AG04450 (cell line): Measurements from ENCODE around the gene MEDAG. TPM values are rescaled to one million over a fixed set of nuclear protein-coding genes. Genes with fewer than 3 reads are reported as not detected.
A peak's percentile ranks its signal among the peaks of the same experiment; 100 is the strongest.

Source experiments
- CTCF ChIA-PET: fragments of 300-600, 350-600 bp; formaldehyde crosslinking; extraction: SDS; loops from one replicate; lab custom pipeline; 2022; ENCODE audit warnings: antibody characterized with exemption, inconsistent platforms; lab: Charles Lee
- POLR2A ChIA-PET: fragments of 350-600 bp; formaldehyde crosslinking; extraction: SDS; loops from one replicate; lab custom pipeline; 2021; ENCODE audit warnings: antibody characterized with exemption, inconsistent platforms; lab: Yijun Ruan, JAX
- DNase-seq: peaks from one replicate; pipeline ENCODE4 v3.0.0-alpha.2; 2011; ENCODE audit warnings: low read depth, low spot score
- H3K27ac ChIP-seq: one replicate; pipeline ENCODE4 v1.5.1; 2012; ENCODE audit warnings: low read depth, low read length, control low read depth
- H3K27me3 ChIP-seq: one replicate; pipeline ENCODE4 v1.6.0; 2012; ENCODE audit warnings: low read length; ENCODE audit not compliant: control insufficient read depth, insufficient read depth
- H3K4me3 ChIP-seq: 2 replicates; pipeline ENCODE4 v1.5.1; 2011; ENCODE audit warnings: mild to moderate bottlenecking, low read depth, low read length, control low read depth
- H3K9me3 ChIP-seq: 2 replicates; pipeline ENCODE4 v1.5.1; 2012; ENCODE audit warnings: low read length; ENCODE audit not compliant: control insufficient read depth, insufficient read depth
- polyA plus RNA-seq: library from polyadenylated mRNA; depleted of rRNA; stranded (reverse); fragments of >200 nt; gene quantifications from 2 replicates; pipeline ENCODE4 v1.2.3, GENCODE V29; 2011
- TF ChIP-seq, protein P1 (sequence below): IDR thresholded peaks from 2 replicates; pipeline ENCODE4 v1.5.1; 2011; ENCODE audit warnings: low read depth, low read length, control low read depth, inconsistent platforms

Gene MEDAG
- polyA plus RNA-seq, 1 experiment = 3.7 TPM

DNA sequence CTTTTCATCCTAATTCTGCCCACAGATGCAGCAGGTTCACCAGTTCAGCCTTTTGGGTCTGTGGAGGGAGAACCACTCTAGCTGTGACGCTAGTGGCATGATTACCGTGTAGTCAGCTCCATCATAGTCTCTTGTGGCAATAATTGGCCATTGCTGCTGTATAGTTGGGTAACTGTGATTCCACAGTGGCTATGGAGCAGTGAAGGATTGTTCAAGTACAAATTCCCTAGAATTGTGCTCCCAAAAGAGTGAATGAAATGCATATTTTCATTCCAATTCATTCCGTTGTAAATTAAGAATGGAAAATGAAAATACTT is 27.2 kb downstream of the MEDAG start:
- no peaks in the 10 kb centered on the region; the same call in 1 of the 2 replicates for H3K9me3 ChIP-seq
- peaks cover 25% of the 10 kb centered on the region for H3K27me3 ChIP-seq
- no peak for DNase-seq
- no peak overlapping the region for H3K4me3 ChIP-seq
- TF ChIP-seq, protein P1, sequence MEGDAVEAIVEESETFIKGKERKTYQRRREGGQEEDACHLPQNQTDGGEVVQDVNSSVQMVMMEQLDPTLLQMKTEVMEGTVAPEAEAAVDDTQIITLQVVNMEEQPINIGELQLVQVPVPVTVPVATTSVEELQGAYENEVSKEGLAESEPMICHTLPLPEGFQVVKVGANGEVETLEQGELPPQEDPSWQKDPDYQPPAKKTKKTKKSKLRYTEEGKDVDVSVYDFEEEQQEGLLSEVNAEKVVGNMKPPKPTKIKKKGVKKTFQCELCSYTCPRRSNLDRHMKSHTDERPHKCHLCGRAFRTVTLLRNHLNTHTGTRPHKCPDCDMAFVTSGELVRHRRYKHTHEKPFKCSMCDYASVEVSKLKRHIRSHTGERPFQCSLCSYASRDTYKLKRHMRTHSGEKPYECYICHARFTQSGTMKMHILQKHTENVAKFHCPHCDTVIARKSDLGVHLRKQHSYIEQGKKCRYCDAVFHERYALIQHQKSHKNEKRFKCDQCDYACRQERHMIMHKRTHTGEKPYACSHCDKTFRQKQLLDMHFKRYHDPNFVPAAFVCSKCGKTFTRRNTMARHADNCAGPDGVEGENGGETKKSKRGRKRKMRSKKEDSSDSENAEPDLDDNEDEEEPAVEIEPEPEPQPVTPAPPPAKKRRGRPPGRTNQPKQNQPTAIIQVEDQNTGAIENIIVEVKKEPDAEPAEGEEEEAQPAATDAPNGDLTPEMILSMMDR = no peak
- ChIA-PET POLR2A (no interaction called here), CTCF (no interaction called here)
- no peak overlapping the region for H3K27ac ChIP-seq

DNA sequence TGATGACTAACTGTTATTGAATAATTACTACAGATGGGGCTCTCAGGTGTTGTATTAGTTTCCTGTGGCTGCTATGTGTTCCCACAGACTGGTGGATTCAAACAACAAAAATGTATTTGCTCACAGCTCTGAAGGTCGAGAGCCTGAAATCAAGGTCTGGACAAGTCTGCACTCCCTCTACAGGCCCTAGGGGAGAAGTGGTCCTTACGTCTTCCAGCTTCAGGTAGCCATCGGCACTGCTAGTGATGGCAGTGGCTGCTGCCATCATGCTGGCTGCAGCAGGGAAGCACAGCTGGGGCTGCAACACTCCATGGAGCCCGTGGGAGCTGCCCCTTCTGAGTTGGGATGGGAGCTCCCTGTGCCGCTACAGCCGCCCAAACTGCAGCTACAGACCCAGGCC is 28.3 kb downstream of the MEDAG start:
- H3K27me3 ChIP-seq = peaks cover 25% of the 10 kb centered on the region

DNA sequence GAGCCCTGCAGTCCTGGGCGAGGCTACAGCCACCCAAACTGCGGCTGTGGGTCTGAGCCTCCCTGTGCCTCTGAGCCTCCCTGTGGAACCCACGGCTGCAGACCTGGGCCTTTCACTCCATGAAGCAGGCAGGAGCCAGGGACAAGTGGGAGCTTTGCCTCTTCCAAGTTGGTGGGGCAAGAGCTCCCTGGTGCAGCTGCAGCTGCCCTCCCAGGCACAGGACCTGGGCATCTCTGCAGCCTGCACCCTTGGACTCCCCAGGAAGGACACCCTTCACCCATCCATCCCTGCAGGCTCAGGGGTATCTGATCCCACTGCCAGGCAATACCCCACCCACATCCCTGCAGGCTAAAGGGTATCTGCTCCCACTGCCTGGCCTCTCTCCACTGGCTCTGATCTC is 28.7 kb downstream of the MEDAG start:
- POLR2A ChIA-PET = no interaction called here
- CTCF ChIA-PET = no interaction called here
- Histone ChIP-seq H3K27ac (no peak overlapping the region), H3K4me3 (no peak overlapping the region), H3K27me3 (peaks cover 25% of the 10 kb centered on the region), H3K9me3 (no peaks in the 10 kb centered on the region; the same call in 1 of the 2 replicates)
- DNase-seq = no peak
- TF ChIP-seq, protein P1 = no peak

More for the DNA sequence above, 28.3 kb downstream of the MEDAG start:
- ChIA-PET CTCF (no interaction called here), POLR2A (no interaction called here)
- Histone ChIP-seq H3K4me3 (no peak overlapping the region), H3K27ac (no peak overlapping the region), H3K9me3 (no peaks in the 10 kb centered on the region; the same call in 1 of the 2 replicates)
- no peak for DNase-seq
- TF ChIP-seq, protein P1 = peak; percentile 38

DNA sequence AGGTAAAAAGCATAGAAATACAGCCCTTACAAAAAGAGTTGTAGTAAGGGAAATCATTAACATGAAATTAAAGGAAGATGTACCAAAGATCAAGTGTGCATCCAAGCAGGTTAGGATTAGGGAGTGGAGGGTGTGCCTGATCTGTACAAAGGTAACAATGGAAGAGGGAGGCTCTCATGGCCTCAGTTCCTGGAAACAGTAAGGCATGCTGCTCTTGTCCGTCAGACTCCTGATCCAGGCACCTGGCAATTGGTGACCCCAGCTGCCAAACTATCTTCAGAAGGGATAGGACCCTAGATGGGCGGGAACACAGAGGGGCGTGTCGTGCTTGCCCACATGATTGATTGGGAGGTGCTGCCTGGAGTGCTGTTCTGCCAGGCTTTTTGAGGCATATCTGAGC is 30.9 kb downstream of the MEDAG start:
- no peaks in the 10 kb centered on the region; the same call in 1 of the 2 replicates for H3K9me3 ChIP-seq
- DNase-seq = no peak
- no peak overlapping the region for H3K27ac ChIP-seq
- no peak overlapping the region for H3K4me3 ChIP-seq
- CTCF ChIA-PET = no interaction called here
- H3K27me3 ChIP-seq = peaks cover 21% of the 10 kb centered on the region
- TF ChIP-seq, protein P1 = no peak
- POLR2A ChIA-PET = no interaction called here

DNA sequence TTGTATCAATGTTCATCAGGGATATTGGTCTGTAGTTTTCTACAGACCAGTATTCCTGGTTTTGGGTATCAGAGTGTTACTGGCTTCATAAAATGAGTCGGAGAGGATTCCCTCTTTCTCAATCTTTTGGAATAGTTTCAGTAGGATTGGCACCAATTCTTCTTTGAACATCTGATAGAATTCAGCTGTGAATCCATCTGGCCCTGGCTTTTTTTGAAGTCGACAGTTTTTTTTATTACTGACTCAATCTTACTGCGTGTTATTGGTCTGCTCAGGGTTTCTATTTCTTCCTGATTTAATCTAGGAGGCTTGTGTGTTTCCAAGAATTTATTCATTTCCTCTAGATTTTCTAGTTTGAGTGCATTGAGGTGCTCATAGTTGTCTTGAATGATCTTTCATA is 37.8 kb downstream of the MEDAG start:
- Histone ChIP-seq H3K4me3 (no peak overlapping the region), H3K27ac (no peak overlapping the region), H3K9me3 (no peaks in the 10 kb centered on the region), H3K27me3 (no peaks in the 10 kb centered on the region)
- DNase-seq = no peak
- TF ChIP-seq, protein P1 = no peak
- CTCF ChIA-PET = no interaction called here
- POLR2A ChIA-PET = no interaction called here
